HepG2 (cell line): Measurements from ENCODE around the gene ANP32B. TPM values are rescaled to one million over a fixed set of nuclear protein-coding genes. Genes with fewer than 3 reads are reported as not detected.
"Not testable (repeated sequence)": the region's sequence is repeated elsewhere in the genome, so short reads cannot be mapped to it uniquely, and the experiment has no call there.

Experiments used
- ATAC-seq: fragments of 200-7000 bp; cut with Tn5 transposase; 3 replicates; pipeline ENCODE4 v1.9.1; 2020; ENCODE audit warnings: mild to moderate bottlenecking, moderate library complexity
- BruUV-seq: library from RNA; stranded (reverse); fragments of 400-500 nt; replicated peaks from 2 replicates; lab custom pipeline; 2021; lab: Mats Ljungman, UMichigan
- CTCF ChIA-PET: fragments of 300-600 bp; formaldehyde crosslinking; extraction: SDS; loops from one replicate; lab custom pipeline; 2021; ENCODE audit warnings: low total read pairs, inconsistent platforms, low intra/inter-chr PET ratio; lab: Yijun Ruan, JAX
- POLR2A ChIA-PET: fragments of 350-600 bp; sonication (Branson Sonifier 250); formaldehyde crosslinking; loops from one replicate; lab custom pipeline; 2020; ENCODE audit warnings: antibody characterized with exemption, inconsistent platforms; lab: Yijun Ruan, JAX
- DNase-seq: peaks from one replicate; pipeline ENCODE4 v3.0.0-alpha.2; 2015; ENCODE audit warnings: low spot score
- FAIRE-seq: peaks from 3 replicates; lab custom pipeline; 2011; peaks lifted over from hg19 to GRCh38; lab: Jason Lieb, UNC
- H2AFZ ChIP-seq: one replicate; pipeline ENCODE4 v1.6.1; 2011; ENCODE audit warnings: low read length, inconsistent platforms
- H3K27ac ChIP-seq: fragments of 300-600 bp; 3 replicates; pipeline ENCODE4 v1.8.0; 2011; ENCODE audit warnings: mixed run types, mild to moderate bottlenecking, mixed read lengths, low read length, inconsistent platforms; ENCODE audit not compliant: insufficient read depth; ENCODE audit errors: extremely low read length
- H3K27me3 ChIP-seq, 2 experiments: fragments of 200-600 bp in 1 of 2; 2 replicates in 1 of 2; 3 replicates in 1 of 2; pipeline versions ENCODE4 v1.6.0 to v1.8.0; 2011; ENCODE audit warnings: low read length in 2 of 2, mild to moderate bottlenecking in 2 of 2, moderate library complexity in 2 of 2, inconsistent platforms in 1 of 2; ENCODE audit not compliant: insufficient read depth in 2 of 2, control insufficient read depth in 1 of 2
- H3K36me3 ChIP-seq, 2 experiments: fragments of 200-600 bp in 1 of 2; replicated peaks in 1 of 2; 2 replicates in 1 of 2; 3 replicates in 1 of 2; pipeline versions ENCODE4 v1.5.1 to v1.8.0; 2011; ENCODE audit warnings: low read length in 2 of 2, inconsistent platforms in 1 of 2; ENCODE audit not compliant: insufficient read depth in 2 of 2, control insufficient read depth in 1 of 2
- H3K4me1 ChIP-seq: 2 replicates; pipeline ENCODE4 v1.5.1; 2012; ENCODE audit warnings: low read length, inconsistent platforms; ENCODE audit not compliant: insufficient read depth
- H3K4me2 ChIP-seq: 2 replicates; pipeline ENCODE4 v1.6.0; 2011; ENCODE audit warnings: low read depth, low read length, inconsistent platforms
- H3K4me3 ChIP-seq, 3 experiments: fragments of 200-600 bp in 1 of 3; sonication (generic), shearing (Covaris generic) in 1 of 3; replicated peaks in 1 of 3; 2 replicates each; pipeline ENCODE4 v1.5.1; 2011 to 2016; ENCODE audit warnings: low read length in 3 of 3, inconsistent platforms in 2 of 3, low read depth in 2 of 3, mild to moderate bottlenecking in 2 of 3, control low read depth in 1 of 3, mixed read lengths in 1 of 3; ENCODE audit not compliant: insufficient read depth in 1 of 3
- H3K79me2 ChIP-seq: one replicate; pipeline ENCODE4 v1.6.1; 2011; ENCODE audit warnings: low read length, inconsistent platforms; ENCODE audit not compliant: insufficient read depth
- H3K9ac ChIP-seq: 2 replicates; pipeline ENCODE4 v1.6.0; 2011; ENCODE audit warnings: mild to moderate bottlenecking, low read depth, low read length, inconsistent platforms; ENCODE audit not compliant: insufficient read depth
- H3K9me3 ChIP-seq: 2 replicates; pipeline ENCODE4 v1.5.1; 2012; ENCODE audit warnings: mild to moderate bottlenecking, low read length
- H4K20me1 ChIP-seq: 2 replicates; pipeline ENCODE4 v1.6.0; 2011; ENCODE audit warnings: inconsistent platforms, mild to moderate bottlenecking, low read length, moderate library complexity; ENCODE audit not compliant: insufficient read depth
- FOXA1 ChIP-seq, 2 experiments: fragments of 450-650 bp in 1 of 2; sonication (generic) in 1 of 2; formaldehyde crosslinking in 1 of 2; IDR thresholded peaks; 2 replicates each; pipeline versions ENCODE4 v1.4.0 to v1.6.1; 2016 to 2020; ENCODE audit warnings: missing genetic modification reagents in 1 of 2
- FOXA3 ChIP-seq: IDR thresholded peaks from 2 replicates; pipeline ENCODE4 v1.6.1; 2016; ENCODE audit warnings: missing genetic modification reagents, missing compliant biosample characterization
- HOXA3 ChIP-seq: sonication (generic); formaldehyde crosslinking; IDR thresholded peaks from 2 replicates; pipeline ENCODE4 v1.5.0; 2020; ENCODE audit warnings: missing genetic modification reagents
- SOX6 ChIP-seq, 2 experiments: fragments of 450-650 bp in 1 of 2; sonication (generic) in 1 of 2; formaldehyde crosslinking in 1 of 2; IDR thresholded peaks; 2 replicates each; pipeline versions ENCODE4 v1.4.0 to v1.6.1; 2017 to 2020; ENCODE audit warnings: antibody characterized with exemption in 1 of 2, mild to moderate bottlenecking in 1 of 2, missing genetic modification reagents in 1 of 2
- SP5 ChIP-seq: IDR thresholded peaks from 2 replicates; pipeline ENCODE4 v1.6.1; 2016; ENCODE audit warnings: low read depth, borderline replicate concordance
- THAP11 ChIP-seq: IDR thresholded peaks from 2 replicates; pipeline ENCODE4 v1.6.1; 2016; ENCODE audit warnings: missing biosample characterization, missing genetic modification reagents
- YY1 ChIP-seq: IDR thresholded peaks from 2 replicates; pipeline ENCODE4 v1.6.1; 2011; ENCODE audit warnings: low read length, low read depth, moderate library complexity, mild to moderate bottlenecking; ENCODE audit not compliant: insufficient read depth, insufficient replicate concordance
- ZFY ChIP-seq: sonication (generic); formaldehyde crosslinking; IDR thresholded peaks from 2 replicates; pipeline ENCODE4 v1.4.0; 2020; ENCODE audit warnings: missing genetic modification reagents
- WGBS: methylation state at CpG from one replicate; pipeline ENCODE4 v1.1.6; 2017; ENCODE audit warnings: low lambda C conversion rate; 5-methylcytosine and 5-hydroxymethylcytosine counted together
- in situ Hi-C: cut with HindIII; loops from 2 replicates; pipeline ENCODE4 v1.10.0; 2017; ENCODE audit warnings: low pct_unique_long_range_greater_than_20kb; ENCODE audit not compliant: extremely low pct_ligation_motif_present
- intact Hi-C: fragments of 100-400 bp; cut with micrococcal nuclease; formaldehyde crosslinking; loops from one replicate; pipeline ENCODE4 v1.10.0; 2022; ENCODE audit not compliant: unreplicated experiment
- polyA plus RNA-seq, 8 experiments: library from polyadenylated mRNA; depleted of rRNA in 3 of 8; stranded (reverse) in 7 of 8; unstranded in 1 of 8; fragments of >200 nt; fragmentation: Illumina TruSeq in 4 of 8; extraction: Trizol in 4 of 8; gene quantifications; 2 replicates each; pipeline versions ENCODE4 v1.2.1 to v1.2.3, GENCODE V29; 2011 to 2016; ENCODE audit warnings: low read depth in 4 of 8, missing spikeins in 1 of 8, mixed read lengths in 1 of 8; ENCODE audit not compliant: insufficient read depth in 1 of 8
- total RNA-seq, 5 experiments: library from RNA; depleted of rRNA; stranded (reverse); fragments of >200 nt; fragmentation: Illumina TruSeq; extraction: Trizol; gene quantifications; 2 replicates each; pipeline ENCODE4 v1.2.3, GENCODE V29; 2016; ENCODE audit warnings: low read depth in 1 of 5
- TF ChIP-seq, protein P1 (sequence below): sonication (generic); formaldehyde crosslinking; IDR thresholded peaks from 2 replicates; pipeline ENCODE4 v1.5.1; 2020; ENCODE audit warnings: mild to moderate bottlenecking, missing genetic modification reagents, moderate library complexity
- TF ChIP-seq, protein P2 (sequence below): sonication (generic); formaldehyde crosslinking; IDR thresholded peaks from 2 replicates; pipeline ENCODE4; 2020; ENCODE audit warnings: missing genetic modification reagents, mild to moderate bottlenecking, borderline replicate concordance
- TF ChIP-seq, protein P3 (sequence below): sonication (generic); formaldehyde crosslinking; IDR thresholded peaks from 2 replicates; pipeline ENCODE4 v1.5.0; 2020; ENCODE audit warnings: missing genetic modification reagents, mild to moderate bottlenecking, borderline replicate concordance

The ANP32B gene
- total and polyA plus RNA-seq, 2 of the 13 experiments (the other 11 are each of a cell fraction or from before 2014, with no cell fraction given) = 22.1 to 37.5 TPM

DNA sequence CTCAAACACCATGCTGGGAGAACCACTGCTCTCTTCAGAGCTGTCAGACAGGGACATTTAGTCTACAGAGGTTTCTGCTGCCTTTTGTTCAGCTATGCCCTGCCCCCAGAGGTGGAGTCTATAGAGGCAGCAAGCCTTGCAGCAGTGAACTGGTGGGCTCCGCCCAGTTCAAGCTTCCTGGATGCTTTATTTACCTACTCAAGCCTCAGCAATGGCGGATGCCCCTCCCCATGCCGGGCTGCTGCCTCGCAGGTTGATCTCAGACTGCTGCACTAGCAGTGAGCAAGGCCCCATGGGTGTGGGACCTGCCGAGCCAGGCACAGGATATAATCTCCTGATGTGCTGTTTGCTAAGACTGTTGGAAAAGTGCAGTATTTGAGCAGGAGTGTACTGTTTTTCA, 32.3 kb upstream of the ANP32B start:
- BruUV-seq; H2AFZ ChIP-seq; H4K20me1 ChIP-seq; H3K27ac ChIP-seq; H3K36me3 ChIP-seq; intact Hi-C loops; H3K27me3 ChIP-seq; H3K9me3 ChIP-seq; H3K4me1 ChIP-seq; FAIRE-seq; H3K9ac ChIP-seq; CTCF ChIA-PET; H3K79me2 ChIP-seq; in situ Hi-C loops; TF ChIP-seq SOX6, FOXA1 (IDR thresholded peaks at IDR 0.05): not testable (repeated sequence)
- DNase-seq (peak; percentile 52), ATAC-seq (peak; percentile 92)
- TF ChIP-seq, protein P1, sequence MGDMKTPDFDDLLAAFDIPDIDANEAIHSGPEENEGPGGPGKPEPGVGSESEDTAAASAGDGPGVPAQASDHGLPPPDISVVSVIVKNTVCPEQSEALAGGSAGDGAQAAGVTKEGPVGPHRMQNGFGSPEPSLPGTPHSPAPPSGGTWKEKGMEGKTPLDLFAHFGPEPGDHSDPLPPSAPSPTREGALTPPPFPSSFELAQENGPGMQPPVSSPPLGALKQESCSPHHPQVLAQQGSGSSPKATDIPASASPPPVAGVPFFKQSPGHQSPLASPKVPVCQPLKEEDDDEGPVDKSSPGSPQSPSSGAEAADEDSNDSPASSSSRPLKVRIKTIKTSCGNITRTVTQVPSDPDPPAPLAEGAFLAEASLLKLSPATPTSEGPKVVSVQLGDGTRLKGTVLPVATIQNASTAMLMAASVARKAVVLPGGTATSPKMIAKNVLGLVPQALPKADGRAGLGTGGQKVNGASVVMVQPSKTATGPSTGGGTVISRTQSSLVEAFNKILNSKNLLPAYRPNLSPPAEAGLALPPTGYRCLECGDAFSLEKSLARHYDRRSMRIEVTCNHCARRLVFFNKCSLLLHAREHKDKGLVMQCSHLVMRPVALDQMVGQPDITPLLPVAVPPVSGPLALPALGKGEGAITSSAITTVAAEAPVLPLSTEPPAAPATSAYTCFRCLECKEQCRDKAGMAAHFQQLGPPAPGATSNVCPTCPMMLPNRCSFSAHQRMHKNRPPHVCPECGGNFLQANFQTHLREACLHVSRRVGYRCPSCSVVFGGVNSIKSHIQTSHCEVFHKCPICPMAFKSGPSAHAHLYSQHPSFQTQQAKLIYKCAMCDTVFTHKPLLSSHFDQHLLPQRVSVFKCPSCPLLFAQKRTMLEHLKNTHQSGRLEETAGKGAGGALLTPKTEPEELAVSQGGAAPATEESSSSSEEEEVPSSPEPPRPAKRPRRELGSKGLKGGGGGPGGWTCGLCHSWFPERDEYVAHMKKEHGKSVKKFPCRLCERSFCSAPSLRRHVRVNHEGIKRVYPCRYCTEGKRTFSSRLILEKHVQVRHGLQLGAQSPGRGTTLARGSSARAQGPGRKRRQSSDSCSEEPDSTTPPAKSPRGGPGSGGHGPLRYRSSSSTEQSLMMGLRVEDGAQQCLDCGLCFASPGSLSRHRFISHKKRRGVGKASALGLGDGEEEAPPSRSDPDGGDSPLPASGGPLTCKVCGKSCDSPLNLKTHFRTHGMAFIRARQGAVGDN (CRISPR knock-in tag) = peak; percentile 37
- TF ChIP-seq SOX6 (CRISPR knock-in tag; IDR thresholded peaks at IDR 0.05) (0 out of 2 replicates have a peak, but pooled peaks have one; percentile 11), THAP11 (0 out of 2 replicates have a peak, but pooled peaks have one; percentile 15), SP5 (CRISPR knock-in tag) (0 out of 2 replicates have a peak, but pooled peaks have one; percentile 15), HOXA3 (CRISPR knock-in tag) (0 out of 2 replicates have a peak, but pooled peaks have one; percentile 34), ZFY (CRISPR knock-in tag) (peak; percentile 17; the same call in 1 of the 2 replicates), YY1 (peak; percentile 71), FOXA3 (CRISPR knock-in tag) (peak; percentile 12; the same call in 1 of the 2 replicates), FOXA1 (CRISPR knock-in tag; IDR thresholded peaks at IDR 0.05) (peak; percentile 36; the same call in 1 of the 2 replicates)
- TF ChIP-seq, protein P2, sequence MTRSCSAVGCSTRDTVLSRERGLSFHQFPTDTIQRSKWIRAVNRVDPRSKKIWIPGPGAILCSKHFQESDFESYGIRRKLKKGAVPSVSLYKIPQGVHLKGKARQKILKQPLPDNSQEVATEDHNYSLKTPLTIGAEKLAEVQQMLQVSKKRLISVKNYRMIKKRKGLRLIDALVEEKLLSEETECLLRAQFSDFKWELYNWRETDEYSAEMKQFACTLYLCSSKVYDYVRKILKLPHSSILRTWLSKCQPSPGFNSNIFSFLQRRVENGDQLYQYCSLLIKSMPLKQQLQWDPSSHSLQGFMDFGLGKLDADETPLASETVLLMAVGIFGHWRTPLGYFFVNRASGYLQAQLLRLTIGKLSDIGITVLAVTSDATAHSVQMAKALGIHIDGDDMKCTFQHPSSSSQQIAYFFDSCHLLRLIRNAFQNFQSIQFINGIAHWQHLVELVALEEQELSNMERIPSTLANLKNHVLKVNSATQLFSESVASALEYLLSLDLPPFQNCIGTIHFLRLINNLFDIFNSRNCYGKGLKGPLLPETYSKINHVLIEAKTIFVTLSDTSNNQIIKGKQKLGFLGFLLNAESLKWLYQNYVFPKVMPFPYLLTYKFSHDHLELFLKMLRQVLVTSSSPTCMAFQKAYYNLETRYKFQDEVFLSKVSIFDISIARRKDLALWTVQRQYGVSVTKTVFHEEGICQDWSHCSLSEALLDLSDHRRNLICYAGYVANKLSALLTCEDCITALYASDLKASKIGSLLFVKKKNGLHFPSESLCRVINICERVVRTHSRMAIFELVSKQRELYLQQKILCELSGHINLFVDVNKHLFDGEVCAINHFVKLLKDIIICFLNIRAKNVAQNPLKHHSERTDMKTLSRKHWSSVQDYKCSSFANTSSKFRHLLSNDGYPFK = 0 out of 2 replicates have a peak, but pooled peaks have one; percentile 24
- TF ChIP-seq, protein P3, sequence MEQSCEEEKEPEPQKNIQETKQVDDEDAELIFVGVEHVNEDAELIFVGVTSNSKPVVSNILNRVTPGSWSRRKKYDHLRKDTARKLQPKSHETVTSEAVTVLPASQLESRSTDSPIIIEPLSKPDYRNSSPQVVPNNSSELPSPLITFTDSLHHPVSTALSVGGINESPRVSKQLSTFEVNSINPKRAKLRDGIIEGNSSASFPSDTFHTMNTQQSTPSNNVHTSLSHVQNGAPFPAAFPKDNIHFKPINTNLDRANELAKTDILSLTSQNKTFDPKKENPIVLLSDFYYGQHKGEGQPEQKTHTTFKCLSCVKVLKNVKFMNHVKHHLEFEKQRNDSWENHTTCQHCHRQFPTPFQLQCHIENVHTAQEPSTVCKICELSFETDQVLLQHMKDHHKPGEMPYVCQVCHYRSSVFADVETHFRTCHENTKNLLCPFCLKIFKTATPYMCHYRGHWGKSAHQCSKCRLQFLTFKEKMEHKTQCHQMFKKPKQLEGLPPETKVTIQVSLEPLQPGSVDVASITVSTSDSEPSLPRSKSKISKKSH = peak; percentile 67; the same call in 1 of the 2 replicates
- peak overlapping the region in 1 of 3 experiments; percentile 40; a peak in 2 of 6 replicates for H3K4me3 ChIP-seq
- WGBS = 4% methylated on average over 4 of the region's 5 CpGs
- peak overlapping the region; percentile 61 for H3K4me2 ChIP-seq
- POLR2A ChIA-PET = interaction anchor here (1.1 to 1.7 kb wide), 3 partner anchors 9 to 33 kb away, joined by 3 to 15 read pairs (median 5); partner anchors contain the start of genes ANP32B and TRMO
